PC-9 (cell line): ENCODE results near the gene CETP. TPM values are rescaled to one million over a fixed set of nuclear protein-coding genes. Genes with fewer than 3 reads are reported as not detected.
A peak's percentile ranks its signal among the peaks of the same experiment; 100 is the strongest.
"Not testable (repeated sequence)": the region's sequence is repeated elsewhere in the genome, so short reads cannot be mapped to it uniquely, and the experiment has no call there.

ENCODE experiments used
- BruUV-seq: library from RNA; stranded (reverse); fragments of 400-500 nt; replicated peaks from 2 replicates; lab custom pipeline; 2021; lab: Mats Ljungman, UMichigan
- CTCF ChIA-PET: fragments of 300-600 bp; sonication (Branson Sonifier 250); formaldehyde crosslinking; loops from one replicate; lab custom pipeline; 2022; ENCODE audit warnings: antibody characterized with exemption; lab: Charles Lee
- POLR2A ChIA-PET: fragments of 300-600 bp; sonication (Branson Sonifier 250); formaldehyde crosslinking; loops from one replicate; lab custom pipeline; 2022; ENCODE audit warnings: antibody characterized with exemption; ENCODE audit not compliant: unreplicated experiment; lab: Charles Lee
- DNase-seq, 2 experiments: peaks; one replicate each; pipeline versions ENCODE4 v3.0.0 to v3.0.0-alpha.2; 2015 to 2022; ENCODE audit warnings: mixed read lengths in 1 of 2
- H2AFZ ChIP-seq: fragments of 200-600 bp; sonication (generic); 2 replicates; pipeline ENCODE4 v1.8.1; 2017; ENCODE audit warnings: antibody characterized with exemption
- H3F3A ChIP-seq: fragments of 200-600 bp; sonication (generic); 2 replicates; pipeline ENCODE4 v1.8.1; 2017; ENCODE audit warnings: antibody characterized with exemption, mild to moderate bottlenecking, low read depth; ENCODE audit not compliant: insufficient read depth
- H3K27ac ChIP-seq: fragments of 200-600 bp; sonication (generic); 2 replicates; pipeline ENCODE4 v1.6.1; 2016; ENCODE audit warnings: mixed run types
- H3K27me3 ChIP-seq: fragments of 200-600 bp; sonication (generic); 2 replicates; pipeline ENCODE4 v1.6.1; 2016; ENCODE audit warnings: low read depth, mixed run types; ENCODE audit not compliant: insufficient read depth
- H3K36me3 ChIP-seq: fragments of 200-600 bp; sonication (generic); 2 replicates; pipeline ENCODE4 v1.6.1; 2016; ENCODE audit warnings: low read depth, mixed run types
- H3K4me1 ChIP-seq: fragments of 200-600 bp; sonication (generic); replicated peaks from 2 replicates; pipeline ENCODE4 v1.6.1; 2016; ENCODE audit warnings: mixed run types; ENCODE audit not compliant: insufficient read depth
- H3K4me2 ChIP-seq: fragments of 200-600 bp; sonication (generic); 2 replicates; pipeline ENCODE4 v1.6.1; 2017; ENCODE audit warnings: mixed run types
- H3K4me3 ChIP-seq: fragments of 200-600 bp; sonication (generic); 2 replicates; pipeline ENCODE4 v1.6.1; 2016; ENCODE audit warnings: mixed run types
- H3K79me2 ChIP-seq: fragments of 200-600 bp; sonication (generic); 2 replicates; pipeline ENCODE4 v1.6.1; 2017; ENCODE audit warnings: low read depth, mixed run types
- H3K9me2 ChIP-seq: fragments of 200-600 bp; sonication (generic); 2 replicates; pipeline ENCODE4 v1.8.1; 2017; ENCODE audit warnings: mild to moderate bottlenecking; ENCODE audit not compliant: insufficient read depth
- H3K9me3 ChIP-seq: fragments of 200-600 bp; sonication (generic); 2 replicates; pipeline ENCODE4 v1.8.1; 2016; ENCODE audit warnings: low read depth; ENCODE audit not compliant: insufficient read depth
- H4K20me1 ChIP-seq: fragments of 200-600 bp; sonication (generic); 2 replicates; pipeline ENCODE4 v1.8.1; 2017; ENCODE audit not compliant: insufficient read depth
- CTCF ChIP-seq: fragments of 200-600 bp; sonication (generic); conservative IDR thresholded peaks from 2 replicates; pipeline ENCODE4 v1.6.1; 2017; ENCODE audit warnings: mixed run types, antibody characterized with exemption, mild to moderate bottlenecking, moderate library complexity
- EZH2 ChIP-seq: fragments of 200-600 bp; sonication (generic); IDR thresholded peaks from 2 replicates; pipeline ENCODE4 v1.8.0; 2017; ENCODE audit warnings: antibody characterized with exemption, low read depth
- intact Hi-C: fragments of 100-400 bp; cut with micrococcal nuclease; formaldehyde crosslinking; loops from one replicate; pipeline ENCODE4 v1.10.0; 2022; ENCODE audit not compliant: unreplicated experiment
- total RNA-seq: library from RNA; stranded (reverse); gene quantifications from 2 replicates; pipeline ENCODE4 v1.2.3, GENCODE V29; 2021

CETP gene
- total RNA-seq, 1 experiment from 2014 or later = not detected

DNA sequence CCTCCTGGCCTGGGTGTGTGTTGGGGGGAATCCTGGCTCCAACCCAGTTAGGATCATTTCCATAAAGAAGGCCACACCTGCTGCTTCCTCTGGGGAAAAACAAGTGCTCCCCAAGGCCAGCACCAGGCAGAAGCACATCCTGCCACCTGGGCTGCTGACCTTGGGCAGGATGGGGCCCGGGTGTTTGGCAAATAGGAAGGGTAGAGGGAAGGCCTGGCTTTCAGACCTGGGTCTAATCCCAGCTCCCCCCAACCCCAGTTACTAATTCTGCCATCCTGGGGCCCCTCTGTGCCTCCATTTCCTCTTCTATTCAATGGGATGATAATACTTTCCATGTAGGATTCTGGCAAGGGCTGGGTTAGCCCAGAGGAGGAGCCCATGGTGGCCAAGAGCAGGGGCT, 24.6 kb downstream of the CETP start:
- Histone ChIP-seq H3K4me2 (0 out of 2 replicates have a peak overlapping the region, but pooled peaks have one; percentile 61), H3K36me3 (no peaks in the 10 kb centered on the region), H3K27me3 (no peaks in the 10 kb centered on the region), H3K4me3 (no peak overlapping the region), H3K79me2 (no peaks in the 10 kb centered on the region), H3K27ac (no peak overlapping the region), H3K9me3 (no peaks in the 10 kb centered on the region), H3K4me1 (peaks cover 42% of the 10 kb centered on the region), H3K9me2 (no peaks in the 10 kb centered on the region), H2AFZ (no peak overlapping the region), H3F3A (peaks cover 36% of the 10 kb centered on the region; the same call in 1 of the 2 replicates), H4K20me1 (no peaks in the 10 kb centered on the region)
- intact Hi-C loops = loop anchor here (10.0 kb wide), 1 partner anchor 308 kb away; no protein-coding TSS in a partner anchor
- DNase-seq = no peak
- POLR2A ChIA-PET = no interaction called here
- TF ChIP-seq CTCF (no peak), EZH2 (no peak)
- CTCF ChIA-PET = no interaction called here
- BruUV-seq = no TSS peak

GRCh38 chr16:56986908-56987307, 25.2 kb downstream of the CETP start:
- not testable (repeated sequence) for H3K4me2 ChIP-seq, H3K9me3 ChIP-seq

DNA sequence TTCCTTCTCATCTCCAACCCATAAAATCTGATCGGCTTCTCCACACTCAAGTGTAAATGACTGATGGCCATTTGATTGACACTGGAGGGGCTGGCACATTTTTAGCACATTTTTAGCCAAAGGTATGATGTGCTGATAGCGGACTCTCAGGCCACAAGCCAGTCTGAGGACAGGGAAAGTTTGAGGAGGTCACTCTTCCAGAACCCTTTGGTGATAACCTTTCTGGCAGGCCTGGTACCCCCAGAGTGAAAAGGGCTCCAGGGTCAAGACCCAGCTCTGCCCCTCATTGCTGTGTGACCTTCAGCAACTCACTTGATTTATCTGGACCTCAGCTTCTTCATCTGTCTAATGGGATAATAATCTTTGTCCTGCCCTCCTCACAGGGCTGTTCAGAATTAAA, 25.9 kb downstream of the CETP start:
- H3K4me2 ChIP-seq = no peak overlapping the region
- no peaks in the 10 kb centered on the region for H3K9me2 ChIP-seq
- BruUV-seq = no TSS peak
- TF ChIP-seq EZH2 (no peak), CTCF (no peak)
- intact Hi-C loops = loop anchor here (10.0 kb wide), 1 partner anchor 307 kb away; no protein-coding TSS in a partner anchor
- H3K36me3 ChIP-seq = no peaks in the 10 kb centered on the region
- H3K4me1 ChIP-seq = peaks cover 42% of the 10 kb centered on the region
- H2AFZ ChIP-seq = no peak overlapping the region
- H3K27me3 ChIP-seq = no peaks in the 10 kb centered on the region
- H3K79me2 ChIP-seq = no peaks in the 10 kb centered on the region
- H4K20me1 ChIP-seq = no peaks in the 10 kb centered on the region
- CTCF ChIA-PET = no interaction called here
- POLR2A ChIA-PET = no interaction called here
- H3F3A ChIP-seq = peaks cover 36% of the 10 kb centered on the region; the same call in 1 of the 2 replicates
- no peaks in the 10 kb centered on the region for H3K9me3 ChIP-seq
- H3K27ac ChIP-seq = no peak overlapping the region
- no peak overlapping the region for H3K4me3 ChIP-seq
- DNase-seq = no peak

More at GRCh38 chr16:56986908-56987307, 25.2 kb downstream of the CETP start:
- Histone ChIP-seq H3K4me1 (peaks cover 42% of the 10 kb centered on the region), H3F3A (peaks cover 36% of the 10 kb centered on the region; the same call in 1 of the 2 replicates)
- H3K9me2 ChIP-seq, CTCF ChIA-PET, H4K20me1 ChIP-seq, POLR2A ChIA-PET, H3K27ac ChIP-seq, H3K4me3 ChIP-seq, DNase-seq, H2AFZ ChIP-seq, H3K36me3 ChIP-seq, H3K27me3 ChIP-seq, BruUV-seq, H3K79me2 ChIP-seq: not testable (repeated sequence)
- intact Hi-C loops = loop anchor here (10.0 kb wide), 1 partner anchor 308 kb away; no protein-coding TSS in a partner anchor
